ENCODE data around the gene CCDC34. TPM values are rescaled to one million over a fixed set of nuclear protein-coding genes. Genes with fewer than 3 reads are reported as not detected.

CCDC34 gene
- total RNA-seq, 1 donor from 2014 or later, result 1.6 TPM

- no peak overlapping the region for H3K4me3 ChIP-seq
- intact Hi-C loops (cut with DNase I), result no loop called here
- TF ChIP-seq, protein P1, sequence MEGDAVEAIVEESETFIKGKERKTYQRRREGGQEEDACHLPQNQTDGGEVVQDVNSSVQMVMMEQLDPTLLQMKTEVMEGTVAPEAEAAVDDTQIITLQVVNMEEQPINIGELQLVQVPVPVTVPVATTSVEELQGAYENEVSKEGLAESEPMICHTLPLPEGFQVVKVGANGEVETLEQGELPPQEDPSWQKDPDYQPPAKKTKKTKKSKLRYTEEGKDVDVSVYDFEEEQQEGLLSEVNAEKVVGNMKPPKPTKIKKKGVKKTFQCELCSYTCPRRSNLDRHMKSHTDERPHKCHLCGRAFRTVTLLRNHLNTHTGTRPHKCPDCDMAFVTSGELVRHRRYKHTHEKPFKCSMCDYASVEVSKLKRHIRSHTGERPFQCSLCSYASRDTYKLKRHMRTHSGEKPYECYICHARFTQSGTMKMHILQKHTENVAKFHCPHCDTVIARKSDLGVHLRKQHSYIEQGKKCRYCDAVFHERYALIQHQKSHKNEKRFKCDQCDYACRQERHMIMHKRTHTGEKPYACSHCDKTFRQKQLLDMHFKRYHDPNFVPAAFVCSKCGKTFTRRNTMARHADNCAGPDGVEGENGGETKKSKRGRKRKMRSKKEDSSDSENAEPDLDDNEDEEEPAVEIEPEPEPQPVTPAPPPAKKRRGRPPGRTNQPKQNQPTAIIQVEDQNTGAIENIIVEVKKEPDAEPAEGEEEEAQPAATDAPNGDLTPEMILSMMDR (IDR thresholded peaks at IDR 0.05), result no peak
- no peak for DNase-seq (ENCODE audit: low spot score in 2 of 2)
- H3K4me1 ChIP-seq, result no peaks in the 10 kb centered on the region
- no peaks in the 10 kb centered on the region for H3K27me3 ChIP-seq
- H3K27ac ChIP-seq, result no peak overlapping the region
- H3K9me3 ChIP-seq, result no peaks in the 10 kb centered on the region
- no peaks in the 10 kb centered on the region for H3K36me3 ChIP-seq
These were observed 47.2 kb downstream of the CCDC34 start for GRCh38 chr11:27315836-27316235.

GRCh38 chr11:27313157-27313821, 49.7 kb downstream of the CCDC34 start:
- TF ChIP-seq, protein P1 (IDR thresholded peaks at IDR 0.05), result no peak
- intact Hi-C loops (cut with DNase I), result no loop called here
- Histone ChIP-seq H3K4me1 (peaks cover 0 to 2% of the 10 kb centered on the region in 2 donors), H3K27me3 (no peaks in the 10 kb centered on the region), H3K36me3 (no peaks in the 10 kb centered on the region), H3K4me3 (no peak overlapping the region), H3K9me3 (no peaks in the 10 kb centered on the region), H3K27ac (no peak overlapping the region)
- no peak for DNase-seq (ENCODE audit: low spot score in 2 of 2)

GRCh38 chr11:27312110-27312509, 50.9 kb downstream of the CCDC34 start:
- TF ChIP-seq, protein P1 (IDR thresholded peaks at IDR 0.05), result no peak
- H3K4me1 ChIP-seq, result peaks cover 0 to 2% of the 10 kb centered on the region in 2 donors
- intact Hi-C loops (cut with DNase I), result no loop called here
- H3K4me3 ChIP-seq, result no peak overlapping the region
- H3K27me3 ChIP-seq, result no peaks in the 10 kb centered on the region
- DNase-seq (ENCODE audit: low spot score in 2 of 2), result no peak
- H3K27ac ChIP-seq, result no peak overlapping the region
- no peaks in the 10 kb centered on the region for H3K9me3 ChIP-seq
- H3K36me3 ChIP-seq, result no peaks in the 10 kb centered on the region

GRCh38 chr11:27310707-27311106, 52.3 kb downstream of the CCDC34 start:
- intact Hi-C loops (cut with DNase I), result no loop called here
- TF ChIP-seq, protein P1 (IDR thresholded peaks at IDR 0.05), result no peak
- no peak overlapping the region for H3K27ac ChIP-seq
- DNase-seq (ENCODE audit: low spot score in 2 of 2), result no peak
- H3K4me1 ChIP-seq, result peaks cover 0 to 2% of the 10 kb centered on the region in 2 donors
- no peaks in the 10 kb centered on the region for H3K27me3 ChIP-seq
- H3K9me3 ChIP-seq, result no peaks in the 10 kb centered on the region
- no peaks in the 10 kb centered on the region for H3K36me3 ChIP-seq
- no peak overlapping the region for H3K4me3 ChIP-seq

GRCh38 chr11:27310182-27310581, 52.8 kb downstream of the CCDC34 start:
- intact Hi-C loops (cut with DNase I), result no loop called here
- H3K4me3 ChIP-seq, result no peak overlapping the region
- no peaks in the 10 kb centered on the region for H3K36me3 ChIP-seq
- TF ChIP-seq, protein P1 (IDR thresholded peaks at IDR 0.05), result no peak
- peaks cover 0 to 2% of the 10 kb centered on the region in 2 donors for H3K4me1 ChIP-seq
- no peaks in the 10 kb centered on the region for H3K9me3 ChIP-seq
- H3K27me3 ChIP-seq, result no peaks in the 10 kb centered on the region
- no peak for DNase-seq (ENCODE audit: low spot score in 2 of 2)
- H3K27ac ChIP-seq, result no peak overlapping the region

All from ascending aorta (tissue), 2 donors.